H1 (cell line): ENCODE measurements around the gene COL5A1. TPM values are rescaled to one million over a fixed set of nuclear protein-coding genes. Genes with fewer than 3 reads are reported as not detected.
A peak's percentile ranks its signal among the peaks of the same experiment; 100 is the strongest.

Experiments used
- CTCF ChIA-PET: fragments of 300-600 bp; sonication (Branson Sonifier 250); formaldehyde crosslinking; loops from one replicate; lab custom pipeline; 2021; ENCODE audit not compliant: partially characterized antibody; lab: Charles Lee
- POLR2A ChIA-PET: fragments of 300-600 bp; sonication (Branson Sonifier 250); formaldehyde crosslinking; loops from one replicate; lab custom pipeline; 2021; ENCODE audit warnings: inconsistent platforms; ENCODE audit not compliant: partially characterized antibody; lab: Charles Lee
- DNase-seq, 2 experiments: peaks; one replicate each; pipeline versions ENCODE4 v3.0.0 to v3.0.0-alpha.2; 2010 to 2022; ENCODE audit warnings: low spot score in 2 of 2, low read depth in 1 of 2, mixed read lengths in 1 of 2
- FAIRE-seq: peaks from 2 replicates; lab custom pipeline; 2011; peaks lifted over from hg19 to GRCh38; lab: Jason Lieb, UNC
- H2AFZ ChIP-seq: 2 replicates; pipeline ENCODE4 v1.8.1; 2012; ENCODE audit warnings: low read length, inconsistent platforms
- H2AK5ac ChIP-seq: 2 replicates; pipeline ENCODE4 v1.6.1; 2013; ENCODE audit warnings: low read depth, low read length
- H2BK120ac ChIP-seq: replicated peaks from 2 replicates; pipeline ENCODE3; 2013; ENCODE audit warnings: low read depth, low read length, inconsistent platforms
- H2BK12ac ChIP-seq: 2 replicates; pipeline ENCODE4 v1.6.1; 2013; ENCODE audit warnings: low read depth, low read length
- H2BK15ac ChIP-seq: 2 replicates; pipeline ENCODE4 v1.6.1; 2013; ENCODE audit warnings: low read length
- H2BK20ac ChIP-seq: 2 replicates; pipeline ENCODE4 v1.6.1; 2013; ENCODE audit warnings: low read length
- H2BK5ac ChIP-seq: 2 replicates; pipeline ENCODE4 v1.6.1; 2013; ENCODE audit warnings: low read depth, low read length
- H3K14ac ChIP-seq: 2 replicates; pipeline ENCODE4 v1.6.1; 2013; ENCODE audit warnings: inconsistent platforms; ENCODE audit not compliant: insufficient read length
- H3K18ac ChIP-seq: 2 replicates; pipeline ENCODE4 v1.6.1; 2013; ENCODE audit warnings: low read length; ENCODE audit errors: extremely low read depth
- H3K23ac ChIP-seq: 2 replicates; pipeline ENCODE4 v1.6.1; 2013; ENCODE audit warnings: inconsistent platforms; ENCODE audit not compliant: insufficient read length
- H3K23me2 ChIP-seq: 2 replicates; pipeline ENCODE4 v1.6.1; 2013; ENCODE audit warnings: low read depth, low read length
- H3K27ac ChIP-seq: 2 replicates; pipeline ENCODE4 v1.6.1; 2011; ENCODE audit warnings: low read depth, low read length, inconsistent platforms
- H3K27me3 ChIP-seq, 4 experiments: replicated peaks in 1 of 4; 1 replicate in 1 of 4; 2 replicates in 3 of 4; pipeline versions ENCODE4 v1.6.1 to v1.8.1; 2011 to 2013; ENCODE audit warnings: low read length in 3 of 4, mild to moderate bottlenecking in 3 of 4, inconsistent platforms in 2 of 4, mixed read lengths in 2 of 4, moderate library complexity in 1 of 4; ENCODE audit not compliant: control insufficient read depth in 3 of 4, insufficient read depth in 3 of 4; ENCODE audit errors: extremely low read depth in 1 of 4
- H3K36me3 ChIP-seq, 4 experiments: 2 replicates each; pipeline versions ENCODE4 v1.6.1 to v1.8.1; 2011 to 2013; ENCODE audit warnings: mild to moderate bottlenecking in 4 of 4, low read length in 3 of 4, moderate library complexity in 2 of 4, control low read depth in 1 of 4, inconsistent platforms in 1 of 4; ENCODE audit not compliant: insufficient read depth in 4 of 4, control insufficient read depth in 2 of 4
- H3K4ac ChIP-seq: replicated peaks from 2 replicates; pipeline ENCODE3; 2013; ENCODE audit warnings: low read length, low read depth, mixed read lengths, inconsistent platforms; ENCODE audit not compliant: insufficient read length
- H3K4me1 ChIP-seq, 4 experiments: replicated peaks in 1 of 4; 1 replicate in 1 of 4; 2 replicates in 3 of 4; pipeline versions ENCODE4 v1.6.1 to v1.8.1; 2011 to 2013; ENCODE audit warnings: low read length in 3 of 4, inconsistent platforms in 2 of 4, mixed read lengths in 1 of 4; ENCODE audit not compliant: insufficient read depth in 4 of 4, control insufficient read depth in 3 of 4
- H3K4me2 ChIP-seq, 2 experiments: 2 replicates each; pipeline versions ENCODE4 v1.6.1 to v1.8.1; 2011 to 2013; ENCODE audit warnings: low read depth in 2 of 2, low read length in 2 of 2, control low read depth in 1 of 2, inconsistent platforms in 1 of 2, mild to moderate bottlenecking in 1 of 2; ENCODE audit not compliant: insufficient read depth in 1 of 2
- H3K4me3 ChIP-seq, 4 experiments: fragments of 200-600, 300-600 bp in 1 of 4; sonication (generic), shearing (Covaris generic), sonication (Bioruptor Twin) in 1 of 4; 2 replicates each; pipeline versions ENCODE4 v1.5.1 to v1.8.1; 2011 to 2016; ENCODE audit warnings: low read length in 4 of 4, low read depth in 3 of 4, control low read depth in 2 of 4, inconsistent platforms in 2 of 4, mild to moderate bottlenecking in 2 of 4, mixed read lengths in 1 of 4, moderate library complexity in 1 of 4; ENCODE audit not compliant: insufficient read depth in 2 of 4; ENCODE audit errors: extremely low read depth in 1 of 4
- H3K56ac ChIP-seq: replicated peaks from 2 replicates; pipeline ENCODE3; 2013; ENCODE audit warnings: low read depth, mild to moderate bottlenecking, mixed read lengths, low read length, inconsistent platforms; ENCODE audit not compliant: insufficient read length
- H3K79me1 ChIP-seq: 2 replicates; pipeline ENCODE4 v1.6.1; 2013; ENCODE audit warnings: low read depth, low read length, control low read depth
- H3K79me2 ChIP-seq, 2 experiments: 2 replicates each; pipeline versions ENCODE4 v1.6.1 to v1.8.1; 2012 to 2013; ENCODE audit warnings: low read length in 2 of 2, mild to moderate bottlenecking in 2 of 2, inconsistent platforms in 1 of 2; ENCODE audit not compliant: insufficient read depth in 2 of 2, control insufficient read depth in 1 of 2
- H3K9ac ChIP-seq, 4 experiments: replicated peaks in 1 of 4; 1 replicate in 1 of 4; 2 replicates in 3 of 4; pipeline versions ENCODE4 v1.6.1 to v1.8.1; 2011 to 2013; ENCODE audit warnings: low read depth in 3 of 4, low read length in 3 of 4, control low read depth in 2 of 4, mild to moderate bottlenecking in 2 of 4, moderate library complexity in 2 of 4, inconsistent platforms in 1 of 4; ENCODE audit errors: extremely low read depth in 1 of 4
- H3K9me3 ChIP-seq, 2 experiments: 2 replicates each; pipeline versions ENCODE4 v1.6.1 to v1.8.1; 2012 to 2013; ENCODE audit warnings: mild to moderate bottlenecking in 2 of 2, moderate library complexity in 2 of 2, control low read depth in 1 of 2, inconsistent platforms in 1 of 2, low read depth in 1 of 2, low read length in 1 of 2, mixed read lengths in 1 of 2; ENCODE audit not compliant: insufficient read depth in 2 of 2
- H4K20me1 ChIP-seq, 2 experiments: replicated peaks in 1 of 2; 2 replicates each; pipeline versions ENCODE3 to v1.8.1; 2011 to 2013; ENCODE audit warnings: inconsistent platforms in 2 of 2, low read length in 2 of 2, mild to moderate bottlenecking in 1 of 2; ENCODE audit not compliant: insufficient read depth in 2 of 2, control insufficient read depth in 1 of 2
- H4K5ac ChIP-seq: 2 replicates; pipeline ENCODE4 v1.6.1; 2013; ENCODE audit warnings: low read length, low read depth, mixed read lengths, inconsistent platforms; ENCODE audit not compliant: insufficient read length
- H4K8ac ChIP-seq: 2 replicates; pipeline ENCODE4 v1.8.0; 2013; ENCODE audit warnings: mild to moderate bottlenecking, moderate library complexity, low read length, inconsistent platforms; ENCODE audit not compliant: insufficient read depth; ENCODE audit errors: extremely low read depth
- H4K91ac ChIP-seq: replicated peaks from 2 replicates; pipeline ENCODE3; 2013; ENCODE audit warnings: low read length, mixed read lengths, inconsistent platforms; ENCODE audit not compliant: insufficient read length
- BRCA1 ChIP-seq: IDR thresholded peaks from 2 replicates; pipeline ENCODE4 v1.6.1; 2012; ENCODE audit warnings: low read depth, low read length, improper control_type of control experiment
- CBX8 ChIP-seq: fragments of 300-800, 300-1000 bp; sonication (generic); IDR thresholded peaks from 2 replicates; pipeline ENCODE4 v1.7.1; 2016; ENCODE audit warnings: low read depth, low read length, borderline replicate concordance
- CHD1 ChIP-seq: IDR thresholded peaks from 2 replicates; pipeline ENCODE4 v1.6.1; 2012; ENCODE audit warnings: low read depth, low read length, improper control_type of control experiment
- HDAC6 ChIP-seq: IDR thresholded peaks from one replicate; pipeline ENCODE4 v1.7.1; 2012; ENCODE audit warnings: low read depth, mild to moderate bottlenecking, inconsistent platforms, low read length, moderate library complexity
- KDM5A ChIP-seq: fragments of 200-600 bp; IDR thresholded peaks from 2 replicates; pipeline ENCODE4 v1.7.1; 2012; ENCODE audit warnings: mild to moderate bottlenecking, low read length, inconsistent platforms, mixed read lengths
- NRF1 ChIP-seq: IDR thresholded peaks from 2 replicates; pipeline ENCODE4 v1.6.1; 2011; ENCODE audit warnings: mild to moderate bottlenecking, low read depth, low read length, improper control_type of control experiment
- TAF1 ChIP-seq: IDR thresholded peaks from 2 replicates; pipeline ENCODE4 v1.6.1; 2011; ENCODE audit warnings: mild to moderate bottlenecking, low read depth, low read length
- YY1 ChIP-seq: IDR thresholded peaks from 2 replicates; pipeline ENCODE4 v1.6.1; 2011; ENCODE audit warnings: low read depth, mild to moderate bottlenecking, low read length
- WGBS, 2 experiments: shearing (Covaris generic) in 1 of 2; methylation state at CpG; one replicate each; pipeline versions ENCODE4 v1.1.6 to v1.1.7; 2013 to 2015; ENCODE audit warnings: low lambda C conversion rate in 2 of 2, mixed read lengths in 2 of 2, inconsistent platforms in 1 of 2, low coverage in 1 of 2, missing lambda C conversion rate in 1 of 2; ENCODE audit not compliant: insufficient replicate concordance in 2 of 2, insufficient coverage in 1 of 2, insufficient read length in 1 of 2; ENCODE audit errors: extremely low coverage in 1 of 2, missing lambda C conversion rate in 1 of 2; 5-methylcytosine and 5-hydroxymethylcytosine counted together
- polyA plus RNA-seq, 7 experiments: library from polyadenylated mRNA; depleted of rRNA in 3 of 7; stranded (reverse) in 5 of 7; unstranded in 2 of 7; fragments of >200 nt in 5 of 7; fragments of 200-250 nt in 2 of 7; gene quantifications; 1 replicate in 5 of 7; 2 replicates in 1 of 7; 4 replicates in 1 of 7; pipeline versions ENCODE4 v1.2.1 to v1.2.3, GENCODE V29; 2011 to 2013; ENCODE audit warnings: missing spikeins in 2 of 7, mixed read lengths in 2 of 7
- total RNA-seq: library from RNA; stranded (reverse); fragmentation: NEBNext Ultra II Directional; extraction: Animal tissue kit (Norgen Biotek cat#: 25700); gene quantifications from 2 replicates; pipeline ENCODE4 v1.2.1, GENCODE V29; 2021

The COL5A1 gene
- total and polyA plus RNA-seq, 2 of the 8 experiments (the other 6 are each of a cell fraction or from before 2014, with no cell fraction given): 3.8 to 12.0 TPM

DNA sequence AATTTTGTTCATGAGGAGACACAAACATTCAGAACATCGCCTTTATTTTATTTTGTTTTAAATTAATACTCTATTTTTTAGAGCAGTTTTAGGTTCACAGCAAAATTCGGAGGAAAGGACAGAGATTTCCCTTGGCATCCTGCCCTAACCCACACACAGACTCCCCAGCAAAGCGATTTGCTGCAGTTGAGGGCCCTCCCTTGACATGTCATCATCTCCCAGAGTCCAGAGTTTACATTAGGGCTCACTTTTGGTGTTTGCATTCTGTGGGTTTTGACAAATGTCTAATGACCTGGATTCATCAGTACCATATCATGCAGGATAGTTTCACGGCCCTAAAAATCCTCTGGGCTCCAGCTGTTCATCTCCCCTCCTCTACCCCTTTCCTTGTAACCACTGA, 33.6 kb upstream of the COL5A1 start:
- H3K14ac ChIP-seq: no peak overlapping the region
- H3K56ac ChIP-seq: no peak overlapping the region
- H2BK15ac ChIP-seq: no peak overlapping the region
- no peaks in the 10 kb centered on the region for H4K20me1 ChIP-seq
- no peak overlapping the region for H4K8ac ChIP-seq
- no peaks in the 10 kb centered on the region for H3K79me1 ChIP-seq
- no peak overlapping the region for H2BK120ac ChIP-seq
- H3K23me2 ChIP-seq: no peaks in the 10 kb centered on the region
- H4K91ac ChIP-seq: no peak overlapping the region
- POLR2A ChIA-PET: no interaction called here
- no peak overlapping the region for H3K9ac ChIP-seq
- no peaks in the 10 kb centered on the region for H3K79me2 ChIP-seq
- H3K4me3 ChIP-seq: no peak overlapping the region
- DNase-seq (peak in 1 of 2 experiments; percentile 4), FAIRE-seq (no peak)
- H2BK12ac ChIP-seq: no peak overlapping the region
- 86% methylated on average over 4 of the region's 4 CpGs; no CpG with 5 or more reads in 1 of the 2 experiments for WGBS, 2 experiments
- no peak for TF ChIP-seq CBX8
- no peak for TF ChIP-seq HDAC6
- TF ChIP-seq NRF1: no peak
- TF ChIP-seq TAF1: no peak
- no peak for TF ChIP-seq BRCA1
- no peak for TF ChIP-seq KDM5A
- no peak for TF ChIP-seq YY1
- TF ChIP-seq CHD1: no peak
- H2AK5ac ChIP-seq: no peak overlapping the region
- H3K23ac ChIP-seq: no peak overlapping the region
- peaks cover 3 to 15% of the 10 kb centered on the region in 2 experiments; a peak in 3 of 4 replicates for H3K9me3 ChIP-seq
- no peak overlapping the region for H4K5ac ChIP-seq
- CTCF ChIA-PET: interaction anchor here (0.6 kb wide), 1 partner anchor 293 kb away, joined by 4 read pairs; no protein-coding TSS in a partner anchor
- H3K4me2 ChIP-seq: no peak overlapping the region
- H3K27me3 ChIP-seq: no peaks in the 10 kb centered on the region; a peak in 1 of 7 replicates
- no peak overlapping the region for H3K18ac ChIP-seq
- no peak overlapping the region for H2BK20ac ChIP-seq
- no peak overlapping the region for H3K4ac ChIP-seq
- H3K36me3 ChIP-seq: no peaks in the 10 kb centered on the region
- no peak overlapping the region for H2AFZ ChIP-seq
- H3K4me1 ChIP-seq: no peaks in the 10 kb centered on the region
- no peak overlapping the region for H2BK5ac ChIP-seq
- no peak overlapping the region for H3K27ac ChIP-seq
